ENCODE results near the gene ECE1. TPM values are rescaled to one million over a fixed set of nuclear protein-coding genes. Genes with fewer than 3 reads are reported as not detected.
"Not testable (repeated sequence)": the region's sequence is repeated elsewhere in the genome, so short reads cannot be mapped to it uniquely, and the experiment has no call there.

The ECE1 gene
- total and polyA plus RNA-seq, 9 donors: 18.0 to 40.0 (median 33.0) TPM

DNA sequence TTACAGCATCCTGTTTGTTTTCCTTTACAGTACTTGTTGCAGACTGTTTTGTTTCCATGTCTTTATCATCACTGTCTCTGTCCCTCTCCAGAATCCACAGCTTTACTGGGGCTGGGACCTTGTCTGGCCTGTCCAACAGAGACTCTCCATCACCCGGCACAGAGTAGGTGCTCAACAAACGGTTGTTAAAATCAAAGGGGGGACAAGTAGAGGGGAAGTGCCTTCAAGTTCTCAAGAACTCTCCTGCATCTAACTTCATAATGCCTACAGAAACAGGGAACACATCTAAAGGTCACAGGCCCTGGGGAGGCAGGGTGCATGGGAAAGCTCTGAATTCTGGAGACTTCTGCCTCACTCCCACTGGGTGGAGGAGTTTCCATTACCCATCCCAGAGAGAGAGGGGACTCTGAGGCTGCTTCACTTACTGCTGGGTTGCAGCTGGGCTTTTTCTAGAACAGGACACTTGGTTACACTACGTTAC is 2.3 kb upstream of the ECE1 start:
- no CpG with 5 or more reads among the region's 3 CpGs for WGBS (ENCODE audit: insufficient coverage)
- H3K9me3 ChIP-seq (replicated peaks; ENCODE audit: control insufficient read depth, low read depth, low read length): no peaks in the 10 kb centered on the region
- peak overlapping the region; percentile 26 for H3K27ac ChIP-seq (ENCODE audit: low read length)
- no peaks in the 10 kb centered on the region for H3K36me3 ChIP-seq (ENCODE audit: control insufficient read depth, insufficient read depth, low read length)
- H3K27me3 ChIP-seq (ENCODE audit: control insufficient read depth, insufficient read depth, low read length): peaks cover 14% of the 10 kb centered on the region
- H3K4me3 ChIP-seq (ENCODE audit: low read length): no peak overlapping the region
- DNase-seq: no peak
- H3K4me1 ChIP-seq (ENCODE audit: control insufficient read depth, insufficient read depth, low read length): peaks cover 41% of the 10 kb centered on the region

DNA sequence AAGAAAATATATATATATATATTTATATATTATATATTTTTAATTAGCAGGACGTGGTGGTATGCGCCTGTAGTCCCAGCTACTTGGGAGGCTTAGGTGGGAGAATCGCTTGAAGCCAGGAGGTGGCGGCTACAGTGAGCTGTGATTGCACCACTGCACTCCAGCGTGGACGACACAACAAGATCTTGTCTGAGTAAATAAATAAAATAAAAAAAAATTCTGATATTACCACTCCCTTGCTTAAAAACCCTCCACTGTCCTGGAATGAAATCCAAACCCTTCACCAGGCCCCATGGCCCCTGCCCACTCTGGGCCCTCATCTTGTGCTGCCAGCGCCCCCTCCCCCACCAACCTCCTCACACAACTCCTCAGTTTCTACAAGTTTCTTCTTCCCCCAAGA is 1.7 kb upstream of the ECE1 start:
- Histone ChIP-seq H3K4me1 (ENCODE audit: control insufficient read depth, insufficient read depth, low read length) (peaks cover 41% of the 10 kb centered on the region), H3K4me3 (ENCODE audit: low read length) (no peak overlapping the region), H3K27me3 (ENCODE audit: control insufficient read depth, insufficient read depth, low read length) (peaks cover 14% of the 10 kb centered on the region), H3K27ac (ENCODE audit: low read length) (no peak overlapping the region), H3K36me3 (ENCODE audit: control insufficient read depth, insufficient read depth, low read length) (no peaks in the 10 kb centered on the region), H3K9me3 (replicated peaks; ENCODE audit: control insufficient read depth, low read depth, low read length) (no peaks in the 10 kb centered on the region)
- WGBS (ENCODE audit: insufficient coverage): 88% methylated on average over 1 of the region's 7 CpGs
- DNase-seq: no peak

DNA sequence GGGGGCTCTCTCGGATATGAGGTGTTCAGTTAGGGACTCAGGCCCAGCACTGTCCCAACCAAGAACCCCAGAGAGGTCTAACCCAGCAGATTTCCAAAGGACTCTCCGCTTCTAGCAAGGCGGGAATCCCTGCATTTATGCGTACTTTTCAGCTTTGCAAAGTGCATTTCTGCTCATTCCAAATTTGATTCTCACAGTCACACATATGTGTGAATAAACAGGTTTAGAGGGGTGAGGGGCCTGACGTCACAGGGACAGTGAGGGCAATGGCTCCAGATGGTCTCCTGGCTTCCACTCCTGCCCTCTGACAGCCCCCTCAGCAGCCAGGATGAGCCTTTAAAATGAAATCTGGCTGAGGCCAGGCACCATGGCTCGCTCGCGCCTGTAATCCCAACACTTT is 921 bp upstream of the ECE1 start:
- H3K36me3 ChIP-seq (ENCODE audit: control insufficient read depth, insufficient read depth, low read length): no peaks in the 10 kb centered on the region
- DNase-seq: no peak
- no peak overlapping the region for H3K4me3 ChIP-seq (ENCODE audit: low read length)
- peaks cover 41% of the 10 kb centered on the region for H3K4me1 ChIP-seq (ENCODE audit: control insufficient read depth, insufficient read depth, low read length)
- H3K27ac ChIP-seq (ENCODE audit: low read length): no peak overlapping the region
- no peaks in the 10 kb centered on the region for H3K9me3 ChIP-seq (replicated peaks; ENCODE audit: control insufficient read depth, low read depth, low read length)
- peaks cover 14% of the 10 kb centered on the region for H3K27me3 ChIP-seq (ENCODE audit: control insufficient read depth, insufficient read depth, low read length)
- WGBS (ENCODE audit: insufficient coverage): 73% methylated on average over 3 of the region's 8 CpGs

DNA sequence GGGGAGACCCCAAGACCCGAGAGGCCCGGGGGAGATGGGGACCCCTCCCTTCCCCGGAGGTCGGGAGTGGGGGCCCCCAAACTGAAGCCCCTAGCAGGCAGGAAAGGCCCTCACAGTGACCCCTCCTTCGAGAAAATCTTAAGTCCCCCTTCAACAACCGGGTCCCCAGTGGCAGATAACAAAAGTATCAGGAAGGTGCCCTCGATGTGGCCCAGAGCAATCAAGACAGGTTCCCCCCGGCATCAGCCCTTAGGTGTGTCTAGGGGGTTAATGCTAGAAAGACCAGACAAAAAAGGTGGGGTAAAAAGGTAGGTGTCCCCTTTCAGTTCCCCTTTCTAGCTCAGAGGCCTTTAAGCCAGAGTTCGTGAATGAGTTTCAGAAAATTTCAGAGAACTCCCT is 282 bp upstream of the ECE1 start:
- DNase-seq: no peak
- peak overlapping the region; percentile 20 for H3K27ac ChIP-seq (ENCODE audit: low read length)
- no peaks in the 10 kb centered on the region for H3K9me3 ChIP-seq (replicated peaks; ENCODE audit: control insufficient read depth, low read depth, low read length)
- no peaks in the 10 kb centered on the region for H3K36me3 ChIP-seq (ENCODE audit: control insufficient read depth, insufficient read depth, low read length)
- H3K4me1 ChIP-seq (ENCODE audit: control insufficient read depth, insufficient read depth, low read length): peaks cover 41% of the 10 kb centered on the region
- WGBS (ENCODE audit: insufficient coverage): 7% methylated on average over 3 of the region's 9 CpGs
- peaks cover 14% of the 10 kb centered on the region for H3K27me3 ChIP-seq (ENCODE audit: control insufficient read depth, insufficient read depth, low read length)
- H3K4me3 ChIP-seq (ENCODE audit: low read length): peak overlapping the region; percentile 45

DNA sequence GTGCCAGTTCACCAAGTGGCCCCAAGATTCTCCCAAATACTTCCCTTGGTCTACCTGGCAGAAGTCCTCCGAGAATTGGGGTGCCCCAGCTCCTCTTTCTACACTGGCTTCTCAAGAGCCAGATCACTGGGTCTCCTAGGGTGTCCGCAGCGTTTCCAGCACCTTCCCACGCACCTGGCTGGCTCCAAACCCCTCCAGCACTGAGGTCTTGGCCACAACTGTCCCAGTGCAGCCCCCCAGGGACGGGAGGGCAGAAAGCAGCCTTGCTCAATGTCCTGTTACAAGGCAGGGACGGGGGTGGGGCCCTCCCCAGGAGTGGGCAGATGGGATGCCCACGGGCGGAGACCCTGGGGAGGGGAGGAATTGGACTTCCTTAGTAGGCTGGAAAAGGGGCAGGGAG is 1.1 kb downstream of the ECE1 start:
- peak overlapping the region; percentile 48 for H3K4me3 ChIP-seq (ENCODE audit: low read length)
- 69% methylated on average over 8 of the region's 8 CpGs for WGBS (ENCODE audit: insufficient coverage)
- H3K4me1 ChIP-seq (ENCODE audit: control insufficient read depth, insufficient read depth, low read length): peaks cover 46% of the 10 kb centered on the region

DNA sequence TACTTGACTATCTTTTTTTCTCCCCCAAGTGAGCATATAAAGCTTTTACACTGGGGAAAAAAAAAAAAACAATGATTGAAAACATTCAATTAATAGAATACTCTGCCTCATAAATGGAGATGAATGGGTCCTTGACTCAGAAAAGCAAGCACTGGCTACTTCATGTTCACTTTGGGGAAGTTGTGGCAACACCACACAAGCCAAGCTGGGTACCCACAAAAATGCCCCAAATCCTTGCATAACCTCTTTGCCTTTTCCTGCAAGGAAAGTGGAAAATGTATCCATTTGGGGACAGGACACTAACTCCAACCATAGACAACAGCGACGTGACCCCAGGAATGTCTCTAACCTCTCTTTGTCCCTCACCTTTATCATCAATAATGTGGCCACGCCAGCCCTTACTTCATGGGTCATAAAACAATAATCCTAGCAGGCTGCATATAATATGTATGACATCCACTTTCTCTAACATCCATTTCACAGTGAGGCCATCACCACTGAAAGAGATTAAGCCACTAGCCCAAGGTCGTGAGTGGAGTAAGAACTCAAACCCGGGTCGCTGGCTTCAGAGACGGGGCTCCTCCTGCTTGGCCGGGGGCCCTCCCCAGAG is 2.3 kb downstream of the ECE1 start:
- peaks cover 8% of the 10 kb centered on the region for H3K27me3 ChIP-seq (ENCODE audit: control insufficient read depth, insufficient read depth, low read length)
- DNase-seq: no peak
- H3K27ac ChIP-seq (ENCODE audit: low read length): no peak overlapping the region
- WGBS (ENCODE audit: insufficient coverage): 33% methylated on average over 3 of the region's 8 CpGs
- H3K4me3 ChIP-seq (ENCODE audit: low read length): no peak overlapping the region
- no peaks in the 10 kb centered on the region for H3K9me3 ChIP-seq (replicated peaks; ENCODE audit: control insufficient read depth, low read depth, low read length)
- peaks cover 39% of the 10 kb centered on the region for H3K4me1 ChIP-seq (ENCODE audit: control insufficient read depth, insufficient read depth, low read length)
- H3K36me3 ChIP-seq (ENCODE audit: control insufficient read depth, insufficient read depth, low read length): no peaks in the 10 kb centered on the region

More for the DNA sequence above, 1.1 kb downstream of the ECE1 start:
- no peaks in the 10 kb centered on the region for H3K36me3 ChIP-seq (ENCODE audit: control insufficient read depth, insufficient read depth, low read length)
- H3K27ac ChIP-seq (ENCODE audit: low read length): peak overlapping the region; percentile 29
- H3K27me3 ChIP-seq (ENCODE audit: control insufficient read depth, insufficient read depth, low read length): peaks cover 13% of the 10 kb centered on the region
- no peak for DNase-seq
- H3K9me3 ChIP-seq (replicated peaks; ENCODE audit: control insufficient read depth, low read depth, low read length): no peaks in the 10 kb centered on the region

DNA sequence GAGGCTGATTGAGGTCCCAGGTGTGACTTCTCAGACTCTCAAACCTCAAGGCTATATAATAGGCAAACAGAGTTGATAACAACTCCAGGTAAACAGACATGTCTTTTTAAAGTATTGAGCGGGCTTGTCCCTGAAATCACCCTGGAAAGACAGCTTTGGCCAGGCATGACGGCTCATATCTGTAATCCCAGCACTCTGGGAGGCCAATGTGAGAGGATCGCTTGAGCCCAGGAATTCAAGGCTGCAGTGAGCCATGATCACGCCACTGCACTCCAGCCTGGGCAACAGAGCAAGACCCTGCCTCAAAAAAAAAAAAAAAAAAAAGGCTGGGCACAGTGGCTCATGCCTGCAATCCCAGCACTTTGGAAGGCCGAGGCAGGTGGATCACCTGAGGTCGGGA is 4.9 kb downstream of the ECE1 start:
- not testable (repeated sequence) for DNase-seq; H3K27me3 ChIP-seq (ENCODE audit: control insufficient read depth, insufficient read depth, low read length); H3K4me3 ChIP-seq (ENCODE audit: low read length); H3K9me3 ChIP-seq (replicated peaks; ENCODE audit: control insufficient read depth, low read depth, low read length); H3K36me3 ChIP-seq (ENCODE audit: control insufficient read depth, insufficient read depth, low read length); H3K27ac ChIP-seq (ENCODE audit: low read length)
- H3K4me1 ChIP-seq (ENCODE audit: control insufficient read depth, insufficient read depth, low read length): peaks cover 33% of the 10 kb centered on the region
- 83% methylated on average over 4 of the region's 6 CpGs for WGBS (ENCODE audit: insufficient coverage)

DNA sequence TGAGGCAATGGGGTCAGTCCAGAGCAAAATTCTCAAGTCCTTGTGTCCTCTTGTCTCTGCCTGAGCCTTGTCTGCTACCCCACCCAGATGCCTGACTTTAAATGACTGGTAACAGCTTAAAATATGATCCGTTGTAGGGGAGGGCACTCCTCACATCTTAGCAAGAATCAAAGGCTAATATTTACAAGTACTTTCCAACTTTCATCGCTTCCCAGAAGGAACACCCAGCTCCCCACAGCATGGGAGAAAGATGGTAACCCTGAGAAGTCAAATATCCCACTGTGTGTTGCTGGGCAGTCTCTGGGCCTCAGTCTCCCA is 5.2 kb downstream of the ECE1 start:
- Histone ChIP-seq H3K36me3 (ENCODE audit: control insufficient read depth, insufficient read depth, low read length) (no peaks in the 10 kb centered on the region), H3K27ac (ENCODE audit: low read length) (no peak overlapping the region), H3K4me1 (ENCODE audit: control insufficient read depth, insufficient read depth, low read length) (peaks cover 36% of the 10 kb centered on the region), H3K9me3 (replicated peaks; ENCODE audit: control insufficient read depth, low read depth, low read length) (no peaks in the 10 kb centered on the region), H3K27me3 (ENCODE audit: control insufficient read depth, insufficient read depth, low read length) (peaks cover 4% of the 10 kb centered on the region), H3K4me3 (ENCODE audit: low read length) (no peak overlapping the region)
- WGBS (ENCODE audit: insufficient coverage): no CpG with 5 or more reads among the region's 2 CpGs
- DNase-seq: no peak

DNA sequence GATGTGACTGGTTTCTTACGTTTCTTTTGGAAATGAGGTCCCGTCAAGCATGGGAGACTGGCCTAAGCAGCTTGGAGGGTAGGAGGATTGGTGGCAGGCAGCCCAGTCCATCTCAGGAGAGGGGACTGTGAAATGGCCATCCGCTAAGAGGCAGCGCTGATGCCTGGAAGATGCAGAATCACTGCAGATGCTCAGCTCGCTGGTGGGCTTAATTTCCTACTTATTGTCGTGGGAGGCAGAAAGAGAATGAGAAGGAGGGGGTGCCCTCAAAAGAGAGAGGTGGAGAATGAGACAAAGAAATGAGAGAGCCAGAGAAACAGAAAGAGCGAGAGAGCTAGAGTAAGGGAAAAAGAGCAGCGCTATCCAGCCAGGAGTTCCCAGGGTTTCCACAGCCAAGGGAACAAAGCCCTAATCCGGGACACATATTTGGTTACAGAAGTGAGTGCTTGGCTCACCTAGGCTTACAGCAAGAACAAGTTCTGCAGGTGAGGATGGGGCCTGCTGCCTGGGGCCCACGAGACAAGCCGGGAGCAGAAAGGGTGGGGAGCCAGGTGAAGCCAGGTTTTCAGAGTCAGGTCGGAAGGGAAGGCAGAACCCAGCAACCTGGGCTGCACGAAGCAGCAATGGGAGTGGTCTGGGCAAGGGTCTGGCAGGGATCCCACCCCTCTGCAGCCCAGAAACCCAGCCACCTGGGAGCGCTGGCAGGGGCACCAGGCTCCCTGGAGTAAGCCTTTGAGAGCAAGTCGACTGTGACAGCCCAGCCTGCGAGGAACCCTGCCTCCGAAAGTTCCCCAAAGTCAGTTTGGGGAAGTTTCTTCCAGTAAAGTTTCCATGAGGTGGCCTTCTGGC is 5.8 kb downstream of the ECE1 start:
- peaks cover 38% of the 10 kb centered on the region for H3K4me1 ChIP-seq (ENCODE audit: control insufficient read depth, insufficient read depth, low read length)
- H3K27me3 ChIP-seq (ENCODE audit: control insufficient read depth, insufficient read depth, low read length): peaks cover 2% of the 10 kb centered on the region
- H3K4me3 ChIP-seq (ENCODE audit: low read length): no peak overlapping the region
- peak overlapping the region; percentile 3 for H3K27ac ChIP-seq (ENCODE audit: low read length)
- no peaks in the 10 kb centered on the region for H3K36me3 ChIP-seq (ENCODE audit: control insufficient read depth, insufficient read depth, low read length)
- peak; percentile 85 for DNase-seq
- WGBS (ENCODE audit: insufficient coverage): 37% methylated on average over 17 of the region's 17 CpGs
- H3K9me3 ChIP-seq (replicated peaks; ENCODE audit: control insufficient read depth, low read depth, low read length): no peaks in the 10 kb centered on the region

DNA sequence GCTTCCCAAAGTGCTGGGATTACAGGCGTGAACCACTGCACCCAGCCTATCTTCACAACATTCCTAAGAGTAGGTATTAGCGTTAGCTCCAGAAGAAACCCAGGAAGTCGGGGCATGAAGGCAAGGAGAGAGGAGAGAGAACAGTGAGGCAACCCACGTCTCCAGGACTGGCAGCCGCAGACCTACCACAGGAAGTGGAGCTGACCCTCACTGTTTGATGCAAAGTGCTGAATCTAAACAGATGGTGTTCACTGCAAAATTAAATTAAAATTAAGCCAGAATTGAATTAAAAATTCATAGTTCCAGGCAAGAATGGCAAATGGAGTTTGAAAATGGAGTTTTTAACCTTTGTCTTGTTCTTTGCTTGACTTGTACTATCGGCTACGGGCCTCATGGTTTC is 6.7 kb downstream of the ECE1 start:
- Histone ChIP-seq H3K27me3 (ENCODE audit: control insufficient read depth, insufficient read depth, low read length) (no peaks in the 10 kb centered on the region), H3K27ac (ENCODE audit: low read length) (no peak overlapping the region), H3K36me3 (ENCODE audit: control insufficient read depth, insufficient read depth, low read length) (no peaks in the 10 kb centered on the region), H3K4me1 (ENCODE audit: control insufficient read depth, insufficient read depth, low read length) (peaks cover 43% of the 10 kb centered on the region), H3K4me3 (ENCODE audit: low read length) (no peak overlapping the region), H3K9me3 (replicated peaks; ENCODE audit: control insufficient read depth, low read depth, low read length) (no peaks in the 10 kb centered on the region)
- no peak for DNase-seq
- 98% methylated on average over 5 of the region's 7 CpGs for WGBS (ENCODE audit: insufficient coverage)

All from muscle of leg (tissue), 11 donors.